ENCODE measurements around the gene SOS2.

- TF ChIP-seq EP300 (IDR thresholded peaks at IDR 0.05; ENCODE audit: borderline replicate concordance in 1 of 2, low read depth in 2 of 2, low read length in 2 of 2) (no peak), CEBPB (IDR thresholded peaks at IDR 0.05; ENCODE audit: low read depth, low read length) (no peak), CHD1 (IDR thresholded peaks at IDR 0.05; ENCODE audit: low read depth, low read length) (no peak), EZH2 (IDR thresholded peaks at IDR 0.05; ENCODE audit: low read depth, low read length, severe bottlenecking) (no peak), MAFK (IDR thresholded peaks at IDR 0.05; ENCODE audit: low read depth, low read length) (no peak), TEAD4 (IDR thresholded peaks at IDR 0.05; ENCODE audit: low read depth, low read length) (no peak), ATF2 (IDR thresholded peaks at IDR 0.05; ENCODE audit: low read length) (no peak), TAF1 (IDR thresholded peaks at IDR 0.05; ENCODE audit: low read depth, low read length) (no peak)
- TF ChIP-seq, protein P1, sequence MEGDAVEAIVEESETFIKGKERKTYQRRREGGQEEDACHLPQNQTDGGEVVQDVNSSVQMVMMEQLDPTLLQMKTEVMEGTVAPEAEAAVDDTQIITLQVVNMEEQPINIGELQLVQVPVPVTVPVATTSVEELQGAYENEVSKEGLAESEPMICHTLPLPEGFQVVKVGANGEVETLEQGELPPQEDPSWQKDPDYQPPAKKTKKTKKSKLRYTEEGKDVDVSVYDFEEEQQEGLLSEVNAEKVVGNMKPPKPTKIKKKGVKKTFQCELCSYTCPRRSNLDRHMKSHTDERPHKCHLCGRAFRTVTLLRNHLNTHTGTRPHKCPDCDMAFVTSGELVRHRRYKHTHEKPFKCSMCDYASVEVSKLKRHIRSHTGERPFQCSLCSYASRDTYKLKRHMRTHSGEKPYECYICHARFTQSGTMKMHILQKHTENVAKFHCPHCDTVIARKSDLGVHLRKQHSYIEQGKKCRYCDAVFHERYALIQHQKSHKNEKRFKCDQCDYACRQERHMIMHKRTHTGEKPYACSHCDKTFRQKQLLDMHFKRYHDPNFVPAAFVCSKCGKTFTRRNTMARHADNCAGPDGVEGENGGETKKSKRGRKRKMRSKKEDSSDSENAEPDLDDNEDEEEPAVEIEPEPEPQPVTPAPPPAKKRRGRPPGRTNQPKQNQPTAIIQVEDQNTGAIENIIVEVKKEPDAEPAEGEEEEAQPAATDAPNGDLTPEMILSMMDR (IDR thresholded peaks at IDR 0.05; ENCODE audit: control extremely low read depth in 1 of 3, insufficient read depth in 1 of 3, low read depth in 1 of 3, low read length in 3 of 3), result no peak
Observed at GRCh38 chr14:50095895-50096294, 135.5 kb downstream of the SOS2 start.

Data from H1 (cell line).